Pancreas (tissue), 10 donors: ENCODE data around the gene MYRF. TPM values are rescaled to one million over a fixed set of nuclear protein-coding genes. Genes with fewer than 3 reads are reported as not detected.
A peak's percentile ranks its signal among the peaks of the same experiment; 100 is the strongest.

ENCODE experiments used
- ATAC-seq, 4 donors: fragments of 200-7000 bp; cut with Tn5 transposase; one replicate each; pipeline versions ENCODE4 v1.8.0 to v1.9.1; 2020; ENCODE audit warnings: mild to moderate bottlenecking in 4 of 4, moderate library complexity in 4 of 4
- DNase-seq, 6 donors: peaks; one replicate each; pipeline ENCODE4 v3.0.0-alpha.2; 2020
- FAIRE-seq: peaks from 2 replicates; lab custom pipeline; 2012; peaks lifted over from hg19 to GRCh38; lab: Jason Lieb, UNC
- H3K27ac ChIP-seq, 4 donors: fragments of 200-600 bp; sonication (generic); 1 replicate in 3 of 4; 2 replicates in 1 of 4; pipeline versions ENCODE4 v1.5.0 to v1.8.0; 2020
- H3K27me3 ChIP-seq, 4 donors: fragments of 200-600 bp; one replicate each; pipeline ENCODE4 v1.8.0; 2021
- H3K36me3 ChIP-seq, 3 donors: fragments of 200-600 bp; sonication (generic) in 1 of 3; one replicate each; pipeline versions ENCODE4 v1.5.0 to v1.8.0; 2020 to 2021
- H3K4me1 ChIP-seq, 3 donors: fragments of 200-600 bp; one replicate each; pipeline ENCODE4 v1.8.0; 2021
- H3K4me3 ChIP-seq, 4 donors: fragments of 200-600 bp; sonication (generic) in 2 of 4; one replicate each; pipeline versions ENCODE4 v1.5.0 to v1.8.0; 2020 to 2021
- H3K9me3 ChIP-seq, 4 donors: fragments of 200-600 bp; one replicate each; pipeline ENCODE4 v1.8.0; 2021
- CTCF ChIP-seq, 4 donors: fragments of 200-600 bp; sonication (generic) in 3 of 4; IDR thresholded peaks; one replicate each; pipeline versions ENCODE4 v1.5.0 to v1.8.0; 2021; ENCODE audit warnings: antibody characterized with exemption in 4 of 4
- WGBS, 2 donors: extraction: QIAGEN DNeasy Blood & Tissue Kit; methylation state at CpG; one replicate each; pipeline ENCODE4 v1.1.7; 2013; 5-methylcytosine and 5-hydroxymethylcytosine counted together
- intact Hi-C, 3 donors: fragments of 100-400 bp; cut with DNase I; formaldehyde crosslinking; loops; one replicate each; pipeline versions ENCODE4 v1.11.1 to v1.14.2; 2022
- polyA plus RNA-seq, 2 donors: library from polyadenylated mRNA; stranded (reverse); fragments of 200-250 nt; gene quantifications; one replicate each; pipeline ENCODE4 v1.2.3, GENCODE V29; 2013
- total RNA-seq, 6 donors: library from RNA; stranded (reverse); fragmentation: NEBNext Ultra II Directional in 4 of 6; extraction: Animal tissue kit (Norgen Biotek cat#: 25700) in 4 of 6; gene quantifications; one replicate each; pipeline versions ENCODE4 v1.2.1 to v1.2.4, GENCODE V29; 2021 to 2023
- donor health status: healthy with polysubstance abuse.
- donor health status: DM: no; HTN: no; CAD: no; lungs with moderate emphysema.
- donor health status: DM: no; HTN: no; CAD: no.
- donor health status: control.
- donor health status: control.
- donor health status: Bipolar disorder and iron deficiency.
- donor health status: DM: yes; HTN: yes; CAD: no.
- donor health status: DM: no; HTN: no; CAD: no.
- donor health status: DM: no; HTN: no; CAD: no.
- donor health status: DM: yes; HTN: yes; CAD: no.

The MYRF gene
- total and polyA plus RNA-seq, 8 donors, result 19.1 to 69.3 (median 30.2) TPM

GRCh38 chr11:61787928-61788491, 35.6 kb downstream of the MYRF start:
- peaks cover 0 to 56% (median 13%) of the 10 kb centered on the region in 3 donors for H3K36me3 ChIP-seq
- H3K4me3 ChIP-seq, result no peak overlapping the region
- no peak overlapping the region for H3K27ac ChIP-seq
- no peaks in the 10 kb centered on the region for H3K9me3 ChIP-seq
- DNase-seq (peak in 2 of 6 donors; percentile 45 to 60), FAIRE-seq (no peak), ATAC-seq (peak in 3 of 4 donors; percentile 7 to 26 (median 18))
- H3K4me1 ChIP-seq, result peaks cover 0 to 10% (median 0%) of the 10 kb centered on the region in 3 donors
- no peaks in the 10 kb centered on the region for H3K27me3 ChIP-seq
- WGBS, 2 donors, result 32 to 33% methylated on average over 9 of the region's 9 CpGs
- intact Hi-C loops, result loop anchor here in 1 of 3 donors (5.0 kb wide), 1 partner anchor 41 kb away; no protein-coding TSS in a partner anchor
- TF ChIP-seq CTCF (IDR thresholded peaks at IDR 0.05), result peak; percentile 11 to 29 (median 19)

- FAIRE-seq (no peak), ATAC-seq (peak; percentile 53 to 71 (median 61)), DNase-seq (peak in 4 of 6 donors; percentile 62 to 74 (median 66))
- Histone ChIP-seq H3K4me3 (peak overlapping the region; percentile 63 to 88 (median 82)), H3K27ac (peak overlapping the region; percentile 86 to 97 (median 96)), H3K4me1 (peaks cover 0 to 19% (median 0%) of the 10 kb centered on the region in 3 donors), H3K27me3 (no peaks in the 10 kb centered on the region), H3K36me3 (peaks cover 0 to 27% (median 11%) of the 10 kb centered on the region in 3 donors), H3K9me3 (no peaks in the 10 kb centered on the region)
- TF ChIP-seq CTCF (IDR thresholded peaks at IDR 0.05), result no peak
- intact Hi-C loops, result no loop called here
- 1% methylated on average over 14 of the region's 14 CpGs for whole genome bisulfite sequencing, 2 donors
Measured at GRCh38 chr11:61791737-61792309, 39.4 kb downstream of the MYRF start.

GRCh38 chr11:61792310-61793082, 40.1 kb downstream of the MYRF start, which contains the start of the genes FEN1 and TMEM258:
Gene FEN1 (plus strand): TSS chr11:61792911. CDS start chr11:61795362, 2,451 bp downstream.
Gene TMEM258 (minus strand): TSS chr11:61792599. CDS start chr11:61792558, 41 bp downstream.
- intact Hi-C loops, result no loop called here
- FAIRE-seq (no peak), ATAC-seq (peak; percentile 88 to 93 (median 90))

More at GRCh38 chr11:61792310-61793082, 40.1 kb downstream of the MYRF start, which contains the start of the genes FEN1 and TMEM258:
- TF ChIP-seq CTCF (IDR thresholded peaks at IDR 0.05), result no peak
- peak; percentile 82 to 96 (median 88) for DNase-seq
- H3K36me3 ChIP-seq, result peaks cover 0 to 23% (median 7%) of the 10 kb centered on the region in 3 donors
- no peaks in the 10 kb centered on the region for H3K9me3 ChIP-seq
- peak within 1 kb of the TSS; percentile 63 to 88 (median 82) for H3K4me3 ChIP-seq
- H3K27me3 ChIP-seq, result no peaks in the 10 kb centered on the region
- H3K4me1 ChIP-seq, result peaks cover 0 to 19% (median 0%) of the 10 kb centered on the region in 3 donors
- peak within 1 kb of the TSS; percentile 86 to 97 (median 96) for H3K27ac ChIP-seq
- 0% methylated on average over 59 to 61 of the region's 61 CpGs for WGBS, 2 donors
